Activated CD4-positive, alpha-beta T cell treated with anti-CD3 and anti-CD28 coated beads, Interleukin-2, amount 50 U/mL, for 24 hours (primary cell): ENCODE measurements around the gene MMP24.
"Not testable (repeated sequence)": the region's sequence is repeated elsewhere in the genome, so short reads cannot be mapped to it uniquely, and the experiment has no call there.

Source experiments
- DNase-seq, 2 donors: peaks; one replicate each; pipeline ENCODE4 v3.0.0-alpha.2; 2020; ENCODE audit warnings: low read depth in 1 of 2, low spot score in 1 of 2

The MMP24 gene

GRCh38 chr20:35226126-35226883, at the start of gene MMP24:
TSS of gene MMP24 (plus strand) at chr20:35226690. CDS start at chr20:35226739, 49 bp downstream.
- no peak for DNase-seq

GRCh38 chr20:35179292-35180212, 46.9 kb upstream of the MMP24 start:
- DNase-seq: no peak

GRCh38 chr20:35180266-35180665, 46.2 kb upstream of the MMP24 start:
- DNase-seq: no peak

- no peak for DNase-seq
These were observed 44.8 kb upstream of the MMP24 start for GRCh38 chr20:35181731-35182130.

GRCh38 chr20:35186691-35187289, 39.7 kb upstream of the MMP24 start:
- not testable (repeated sequence) for DNase-seq

GRCh38 chr20:35187584-35188190, 38.8 kb upstream of the MMP24 start:
- no peak for DNase-seq

- DNase-seq: not testable (repeated sequence)
These were observed 37.3 kb upstream of the MMP24 start for GRCh38 chr20:35189223-35189622.

- DNase-seq: no peak
These were observed 35.9 kb upstream of the MMP24 start for GRCh38 chr20:35190556-35190955.

- no peak for DNase-seq
These were observed 34.9 kb upstream of the MMP24 start for GRCh38 chr20:35191419-35192117.

- DNase-seq: no peak
These were observed 34.2 kb upstream of the MMP24 start for GRCh38 chr20:35192118-35192872.

- not testable (repeated sequence) for DNase-seq
These were observed 33.3 kb upstream of the MMP24 start for GRCh38 chr20:35193031-35193791.

- DNase-seq: no peak
These were observed 30.2 kb upstream of the MMP24 start for GRCh38 chr20:35196313-35196712.

GRCh38 chr20:35199740-35200139, 26.8 kb upstream of the MMP24 start:
- no peak for DNase-seq

- DNase-seq: no peak
These were observed 26.2 kb upstream of the MMP24 start for GRCh38 chr20:35200267-35200666.

- DNase-seq: not testable (repeated sequence)
These were observed 25.0 kb upstream of the MMP24 start for GRCh38 chr20:35201467-35201866.

- no peak for DNase-seq
These were observed 19.7 kb upstream of the MMP24 start for GRCh38 chr20:35206802-35207201.

- DNase-seq: peak; percentile 41 to 70
These were observed 18.4 kb upstream of the MMP24 start for GRCh38 chr20:35207950-35208611.

GRCh38 chr20:35215066-35215956, 11.2 kb upstream of the MMP24 start:
- DNase-seq: no peak
